NCI-H345 treated with DMSO at 0.1 percent for 48 hours (cell line): Measurements from ENCODE around the gene CD200R1L.

Source experiments
- DNase-seq: peaks from one replicate; lab custom pipeline; 2025; ENCODE audit not compliant: unreplicated experiment; lab: John Stamatoyannopoulos, UW

The CD200R1L gene

DNA sequence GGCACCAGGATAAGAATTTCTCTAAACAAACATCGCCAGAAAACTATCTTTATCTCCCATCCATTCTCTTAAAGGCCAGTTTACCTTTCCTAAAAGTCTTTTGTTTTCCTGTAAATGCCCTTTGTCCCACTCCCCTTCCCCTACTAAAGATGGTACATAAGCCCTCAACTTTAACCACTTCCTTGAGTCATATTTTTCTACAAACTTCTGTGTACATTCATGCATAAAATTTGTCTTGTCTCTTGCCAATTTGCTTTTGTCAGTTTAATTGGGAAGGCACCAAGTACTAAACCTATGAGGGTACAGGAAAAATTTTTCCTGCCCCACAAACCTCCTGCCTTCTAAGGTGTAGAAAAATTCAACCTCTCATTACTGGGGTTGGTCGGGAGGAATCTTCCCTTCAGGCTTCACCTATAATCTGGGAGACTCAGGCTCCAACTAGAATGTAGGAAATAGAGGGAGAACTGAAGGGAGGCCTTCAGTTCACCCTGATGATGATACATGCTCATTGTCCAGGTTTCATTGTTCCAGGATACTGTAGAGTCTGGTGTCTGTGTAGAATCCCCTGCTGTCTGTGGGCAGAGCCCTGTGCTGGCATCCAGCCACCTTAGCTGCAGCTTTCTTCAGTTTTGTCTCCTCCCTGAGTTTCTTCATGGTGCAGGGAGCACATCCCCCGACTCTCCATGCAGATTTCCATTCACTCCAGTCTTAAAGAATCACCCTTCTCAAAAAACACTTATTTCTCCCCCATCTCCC lies 53.2 kb downstream of the CD200R1L start:
- DNase-seq = no peak

DNA sequence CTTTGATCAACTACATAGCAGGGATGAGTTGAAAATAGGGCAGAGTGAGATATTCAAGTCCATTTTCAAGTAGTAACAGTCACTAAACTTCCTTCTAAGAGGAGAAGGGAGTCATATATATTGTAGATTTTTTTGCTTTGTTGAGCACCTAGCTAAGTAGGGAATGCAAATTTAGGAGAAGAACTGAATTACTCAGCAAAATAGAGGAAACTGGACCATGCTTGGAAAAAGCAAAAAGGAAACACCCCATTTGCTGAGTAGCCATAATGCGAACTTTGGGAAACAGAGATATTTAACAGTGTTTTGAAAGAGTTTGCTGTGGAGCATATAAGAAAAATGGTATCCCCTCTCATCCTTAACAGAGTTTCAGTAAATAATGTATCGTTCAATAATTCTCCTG lies 54.9 kb downstream of the CD200R1L start:
- DNase-seq = no peak

DNA sequence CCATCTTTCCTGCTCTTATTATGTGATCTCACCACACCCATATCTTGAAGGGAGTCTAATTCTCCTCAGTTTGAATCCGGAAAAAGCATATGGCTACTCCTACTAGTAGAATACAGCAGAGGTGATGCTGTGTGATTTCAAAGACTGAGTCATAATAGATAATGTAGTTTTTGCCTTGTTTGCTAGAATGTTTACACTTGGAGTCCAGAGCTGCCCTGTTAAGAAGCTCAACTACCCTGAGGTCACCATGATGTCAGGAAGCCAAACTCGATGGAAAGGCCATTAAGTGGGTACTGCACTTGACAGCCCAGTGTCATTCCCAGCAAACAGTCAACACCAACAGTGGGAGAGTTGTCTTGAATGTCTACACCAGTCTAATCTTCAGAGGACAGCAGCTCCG lies 56.9 kb downstream of the CD200R1L start:
- DNase-seq = no peak

DNA sequence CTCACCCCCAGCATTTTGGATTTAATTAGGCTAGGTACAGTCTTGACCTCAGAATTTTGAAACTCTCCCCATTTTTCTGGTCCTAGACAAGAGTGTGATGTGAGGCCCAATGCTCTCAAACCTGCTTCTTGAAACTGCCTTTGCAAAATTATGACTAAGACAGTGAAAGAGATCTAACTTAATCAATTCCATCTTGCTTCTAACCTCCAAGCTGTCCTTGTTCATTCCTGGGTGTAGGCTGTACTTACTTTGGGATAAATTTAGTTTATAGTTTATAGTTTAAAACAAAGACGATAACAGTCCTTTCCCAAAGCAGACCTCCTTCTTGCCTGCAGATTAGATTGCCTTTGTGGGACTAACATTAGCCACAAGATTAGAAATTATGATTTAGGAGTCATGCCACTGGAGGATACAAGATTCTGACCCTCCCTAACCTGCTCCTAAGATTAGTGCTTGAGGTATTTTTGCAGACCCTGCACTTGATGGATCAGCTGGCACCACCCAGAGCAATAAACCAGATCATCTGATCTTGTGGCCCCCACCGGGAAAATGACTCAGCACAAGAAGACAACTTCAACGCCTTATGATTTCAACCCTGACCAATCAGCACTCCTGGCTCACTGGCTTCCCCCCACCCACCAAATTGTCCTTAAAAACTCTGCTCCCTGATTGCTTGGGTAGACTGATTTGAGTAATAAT lies 59.6 kb downstream of the CD200R1L start:
- DNase-seq = no peak

DNA sequence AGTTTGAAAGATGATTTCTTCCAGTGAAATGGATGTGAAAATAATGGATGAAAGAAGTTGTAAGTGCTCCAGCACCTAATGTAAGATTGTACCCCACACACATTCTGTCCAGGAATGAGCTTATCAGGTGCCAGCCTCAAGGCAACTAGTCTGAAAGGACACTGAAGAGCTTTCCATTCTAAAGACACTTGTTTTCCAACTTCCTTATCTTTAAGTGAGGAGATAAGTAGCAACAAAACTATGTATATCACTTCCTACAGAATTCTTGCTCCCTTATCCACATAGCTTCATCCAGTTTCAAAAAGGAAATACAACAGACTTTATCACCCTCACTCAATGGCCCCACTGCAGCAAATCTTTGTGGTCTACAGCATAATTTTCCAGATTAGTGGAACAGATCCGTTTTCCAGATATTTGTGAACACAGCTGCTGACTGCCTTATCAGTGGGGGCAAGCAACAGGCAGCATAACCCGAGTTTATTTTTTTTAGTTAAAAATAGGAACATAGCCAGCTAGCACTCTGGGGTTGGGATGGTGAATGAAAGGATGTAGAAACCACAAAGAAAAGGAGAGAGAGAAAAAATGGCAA lies 60.6 kb downstream of the CD200R1L start:
- DNase-seq = no peak

DNA sequence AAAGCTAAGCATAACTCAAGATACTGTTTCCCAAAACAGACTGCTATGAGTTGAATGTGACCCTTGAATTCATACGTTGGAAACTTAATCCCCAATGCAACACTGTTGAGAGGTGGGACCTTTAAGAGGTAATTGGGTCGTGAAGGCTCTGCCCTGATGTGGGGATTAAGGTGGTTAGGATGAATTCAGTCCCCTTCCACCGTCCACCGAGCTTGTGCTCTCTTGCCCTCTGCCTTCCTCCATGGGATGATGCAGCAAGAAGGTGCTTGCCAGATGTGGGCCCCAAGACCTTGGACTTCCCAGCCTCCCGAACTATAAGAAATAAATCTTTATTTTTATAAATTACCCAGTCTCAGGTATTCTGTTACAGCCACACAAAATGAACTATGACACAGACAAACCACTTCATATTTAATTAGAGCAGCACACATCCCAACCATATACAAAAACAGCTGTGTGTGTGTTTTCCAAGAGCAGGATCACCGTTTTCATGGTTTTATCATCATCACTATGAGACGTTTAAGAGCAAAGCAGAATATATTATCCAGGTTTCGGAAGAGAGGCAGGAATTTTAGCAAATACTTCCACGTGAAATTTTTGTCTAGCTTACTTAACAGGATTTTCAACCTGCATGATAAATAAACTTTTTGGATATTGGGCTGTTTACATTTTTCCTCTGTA lies 61.2 kb downstream of the CD200R1L start:
- no peak for DNase-seq

DNA sequence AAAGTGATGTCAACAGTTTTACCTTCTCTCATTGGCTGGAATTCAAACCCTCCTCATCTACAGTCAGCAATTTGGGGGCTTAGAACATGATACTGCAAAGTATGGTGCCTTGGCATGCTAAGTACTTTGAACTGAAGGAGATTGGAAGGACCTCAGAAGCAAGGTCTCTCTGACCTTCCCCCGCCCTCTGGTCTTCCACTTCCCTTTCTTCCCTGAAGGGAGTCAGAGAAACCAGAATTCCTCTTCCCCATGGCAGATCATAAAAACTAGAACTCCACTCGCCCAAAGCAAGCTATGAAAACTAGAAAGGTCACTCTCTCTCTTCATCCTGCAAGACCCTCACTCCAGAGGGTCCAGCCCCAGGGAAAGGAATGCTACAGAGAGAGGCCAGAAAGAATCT lies 64.2 kb downstream of the CD200R1L start:
- DNase-seq = no peak

DNA sequence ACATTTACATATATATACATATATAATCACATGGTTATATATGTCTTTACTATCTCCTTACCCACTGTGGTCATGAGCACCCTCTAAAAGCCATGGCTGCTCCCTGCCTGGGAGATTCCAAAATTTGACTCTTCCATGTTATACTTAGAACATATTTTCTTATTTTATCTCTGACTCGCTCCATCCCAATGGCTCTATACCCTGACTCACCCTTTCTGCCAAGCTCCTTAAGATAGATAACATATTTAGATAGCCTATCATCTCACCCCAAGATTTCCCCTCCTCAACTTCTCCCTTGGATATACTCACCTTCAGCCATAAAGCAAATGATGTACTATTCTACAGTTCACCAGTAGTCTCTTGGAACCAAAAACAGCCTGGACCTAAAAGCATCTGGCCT lies 65.1 kb downstream of the CD200R1L start:
- no peak for DNase-seq

DNA sequence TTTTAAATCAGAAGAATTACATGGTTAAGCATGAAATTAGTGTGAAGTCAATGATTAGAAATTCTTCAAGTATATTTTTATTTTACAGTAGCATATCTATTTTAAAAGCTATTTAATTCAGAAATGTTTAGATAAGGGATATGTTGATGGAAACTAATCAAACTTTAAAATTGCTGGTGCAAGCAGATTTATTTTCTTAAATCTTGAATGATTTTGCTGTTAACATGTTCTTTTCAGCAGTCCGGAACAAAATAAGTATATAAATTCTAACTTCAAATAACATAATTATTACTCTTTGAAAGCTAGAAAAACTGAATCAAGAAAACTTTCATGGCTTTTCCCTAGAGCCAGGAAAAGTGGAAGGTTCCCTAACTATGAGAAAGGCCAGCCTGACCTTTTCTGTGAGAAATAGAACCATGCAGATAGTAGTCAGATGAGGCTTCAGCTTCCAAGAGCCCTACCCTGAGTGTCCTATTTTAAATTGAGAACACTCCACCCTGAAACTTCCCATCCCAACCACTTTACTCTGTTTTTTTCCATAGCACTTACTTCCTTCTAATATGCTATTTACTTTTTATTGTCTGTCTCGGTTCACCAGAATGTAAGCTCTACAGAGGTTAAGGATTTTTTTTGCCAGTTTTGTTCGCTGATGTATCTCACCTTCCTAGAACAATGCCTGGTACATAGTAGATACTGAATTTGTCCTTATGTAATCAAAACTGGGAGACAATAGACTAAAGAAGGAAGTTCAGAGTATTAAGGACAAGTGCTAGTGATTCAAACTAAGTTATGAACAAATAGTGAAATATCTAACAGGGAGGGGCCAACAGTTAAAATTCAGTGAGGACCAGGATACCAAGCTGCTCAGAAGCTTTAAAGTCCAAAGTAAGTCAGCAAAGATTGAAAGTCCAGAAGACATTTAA lies 66.8 kb downstream of the CD200R1L start:
- no peak for DNase-seq

DNA sequence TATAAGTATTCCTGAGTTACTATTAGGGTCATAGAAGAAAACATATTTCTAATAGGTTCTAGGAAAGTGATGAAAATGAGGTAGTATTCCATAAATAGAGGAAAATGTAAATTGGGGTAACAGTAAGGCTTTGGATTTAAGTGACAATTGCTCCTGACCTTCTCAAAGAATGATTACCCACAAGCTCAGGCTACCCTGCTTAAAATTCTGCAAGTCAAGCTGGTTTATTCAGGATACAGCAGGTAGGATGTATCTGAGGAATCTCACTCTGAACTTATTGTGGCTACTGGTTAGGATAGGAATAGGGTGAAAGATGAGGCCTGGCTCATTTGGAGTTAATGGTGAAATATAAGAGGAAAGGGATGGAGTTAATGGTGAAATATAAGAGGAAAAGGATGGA lies 67.7 kb downstream of the CD200R1L start:
- DNase-seq = no peak

DNA sequence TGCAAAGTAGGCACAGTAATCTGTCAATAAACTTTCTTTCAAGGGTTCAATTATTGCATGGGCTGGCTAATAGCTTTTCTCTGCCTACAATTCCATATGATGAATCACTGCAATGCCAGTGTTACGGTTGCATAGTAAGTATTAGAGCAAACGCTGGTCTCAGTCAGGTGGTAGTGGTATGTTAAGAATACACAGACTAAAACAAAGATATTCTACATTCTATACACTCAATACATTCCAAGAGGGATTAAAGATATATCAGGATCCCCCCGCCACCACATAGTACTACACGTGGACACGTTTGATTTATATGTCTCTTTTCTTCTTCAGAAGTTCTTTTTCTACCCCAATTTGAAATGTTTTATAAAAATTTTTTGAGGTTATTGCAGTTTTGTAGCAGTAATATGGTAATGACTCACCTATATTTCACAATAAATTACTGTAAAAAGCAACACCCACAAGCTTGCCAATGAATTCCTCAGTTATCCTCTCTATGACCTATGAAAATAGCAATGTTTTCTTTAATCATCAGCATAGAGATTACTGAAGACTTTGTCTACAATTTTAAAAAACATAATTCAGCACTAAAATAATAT lies 68.2 kb downstream of the CD200R1L start:
- no peak for DNase-seq

DNA sequence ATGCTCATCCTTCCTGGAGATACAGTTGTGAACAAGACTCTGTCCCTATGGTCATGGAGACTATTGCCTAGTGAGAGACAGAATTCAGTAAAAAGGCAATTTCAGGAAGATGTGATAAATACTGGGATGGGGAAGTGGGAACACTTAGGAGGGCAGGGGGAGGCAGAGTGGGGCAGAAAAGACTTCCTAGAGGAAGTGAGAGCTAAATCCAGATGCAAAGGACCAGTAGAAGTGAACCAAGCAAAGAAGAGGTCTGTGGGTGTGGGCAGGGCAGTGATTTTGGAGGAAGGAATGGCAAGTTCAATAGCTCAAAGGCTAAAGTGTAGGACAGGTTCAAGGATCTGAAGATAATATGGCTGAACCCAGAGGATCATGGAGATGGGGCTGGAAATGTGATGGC lies 68.9 kb downstream of the CD200R1L start:
- DNase-seq = no peak

DNA sequence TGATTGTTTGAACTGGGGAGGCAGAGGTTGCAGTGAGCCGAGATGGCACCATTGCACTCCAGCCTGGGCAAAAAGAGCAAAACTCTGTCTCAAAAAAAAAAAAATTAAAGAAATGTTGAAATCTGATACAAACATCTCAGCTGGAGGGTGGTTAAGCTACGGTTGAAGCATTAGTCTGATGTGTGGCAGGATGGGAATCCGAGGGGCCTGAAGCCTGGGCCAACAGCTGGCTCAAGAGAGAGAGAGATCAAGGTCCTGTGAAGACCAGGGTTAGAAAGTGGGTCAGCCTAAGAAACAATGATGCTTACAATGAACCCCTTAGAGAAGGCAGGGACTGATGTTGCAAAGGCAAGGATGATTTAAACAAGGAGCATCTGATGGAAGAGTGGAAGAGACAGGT lies 69.8 kb downstream of the CD200R1L start:
- no peak for DNase-seq

DNA sequence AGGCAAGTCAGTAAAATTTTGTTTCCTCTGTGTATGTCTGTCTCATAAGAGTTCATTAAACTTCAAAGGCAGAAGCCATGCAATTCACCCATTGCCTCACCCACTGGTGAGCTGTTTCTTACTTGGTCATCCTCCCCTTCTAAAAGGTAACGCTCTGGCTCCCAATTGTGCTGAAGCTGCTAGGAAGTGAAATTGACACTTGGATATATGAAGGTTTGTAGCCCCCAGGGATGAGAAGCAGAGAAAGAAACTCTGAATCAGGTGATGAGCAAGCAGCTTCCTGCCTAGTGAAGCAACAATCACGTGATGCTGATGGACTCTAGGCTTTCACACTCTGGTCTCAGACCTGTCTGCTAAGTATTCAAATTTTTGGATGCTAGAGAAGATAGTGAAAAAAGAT lies 70.7 kb downstream of the CD200R1L start:
- no peak for DNase-seq

DNA sequence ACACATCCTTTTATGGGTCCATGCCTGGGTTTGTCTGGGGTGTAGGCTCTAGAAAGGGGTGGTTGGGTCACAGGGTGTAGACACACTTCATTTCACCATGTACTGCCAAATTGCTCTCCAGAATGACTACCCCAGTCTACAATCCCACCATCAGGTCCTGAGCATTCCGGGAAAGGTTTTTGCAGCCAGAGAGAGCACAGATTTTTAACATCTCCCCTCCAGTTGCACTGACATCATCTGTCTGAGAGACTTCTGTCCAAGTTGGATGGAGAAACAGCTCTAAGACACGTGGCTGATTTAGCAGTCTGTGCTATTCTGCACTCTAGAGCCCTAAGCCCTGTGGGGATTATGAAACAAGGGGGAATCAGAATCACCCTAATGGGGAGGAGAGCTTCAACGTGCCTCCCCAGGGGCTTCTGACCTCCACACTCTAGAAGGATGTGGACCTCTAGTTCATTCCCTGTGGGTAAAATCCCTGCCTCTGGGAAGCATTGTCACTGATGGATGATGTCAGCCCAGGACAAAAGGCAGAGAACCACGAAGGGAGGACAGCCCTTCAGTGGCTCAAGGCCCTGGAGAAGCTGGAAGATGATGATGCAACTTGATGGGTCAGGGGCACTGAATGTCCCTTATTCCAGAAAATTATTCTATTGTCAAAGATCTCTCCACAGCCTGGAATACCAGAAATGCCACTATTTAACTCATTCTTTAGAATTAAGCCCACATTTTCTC lies 71.5 kb downstream of the CD200R1L start:
- DNase-seq = no peak

DNA sequence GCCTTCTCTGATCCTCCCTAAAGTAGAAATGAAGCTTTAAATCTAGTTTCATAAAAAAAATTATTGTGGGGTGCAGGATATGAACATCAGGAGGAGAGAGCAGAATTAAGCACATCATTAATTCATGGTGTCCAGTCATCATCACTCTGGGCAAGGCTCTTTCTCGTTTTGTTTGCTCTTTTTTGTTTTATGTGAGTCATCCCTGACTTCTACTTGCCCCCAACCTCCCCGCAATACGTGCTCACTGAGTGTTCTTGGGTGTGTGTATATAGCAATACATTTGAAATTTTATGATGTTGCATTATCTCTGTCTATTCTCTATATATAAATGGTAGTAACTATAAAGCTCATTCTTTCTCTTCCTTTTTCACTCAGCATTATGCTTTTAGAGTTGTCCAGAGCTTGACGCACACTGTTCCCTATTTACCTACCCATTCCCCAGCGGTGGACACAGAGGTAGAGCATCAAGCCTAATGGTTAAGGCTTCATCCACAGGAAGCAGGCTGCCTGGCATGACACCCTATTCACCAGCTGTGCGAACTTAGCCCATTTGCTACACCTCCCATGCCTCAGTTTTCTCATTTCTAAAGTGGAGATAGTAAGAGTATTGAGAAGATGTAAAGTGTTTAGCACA lies 72.3 kb downstream of the CD200R1L start:
- no peak for DNase-seq

DNA sequence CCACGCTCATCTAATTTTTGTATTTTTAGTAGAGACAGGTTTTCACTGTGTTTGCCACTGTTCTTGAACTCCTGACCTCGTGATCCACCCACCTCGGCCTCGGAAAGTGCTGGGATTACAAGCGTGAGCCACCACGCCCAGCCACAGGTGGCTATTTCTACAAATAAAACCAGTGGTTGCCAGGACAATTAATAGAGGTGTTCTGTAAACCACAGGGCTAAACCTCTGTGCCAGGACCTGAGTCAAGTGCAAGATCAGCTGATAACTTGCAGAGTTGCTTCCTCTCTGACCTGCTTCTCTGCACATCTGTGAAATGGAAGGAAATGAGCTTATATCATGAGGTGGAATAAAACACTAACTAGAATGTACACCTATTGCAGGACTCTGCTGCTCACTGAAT lies 72.8 kb downstream of the CD200R1L start:
- no peak for DNase-seq

DNA sequence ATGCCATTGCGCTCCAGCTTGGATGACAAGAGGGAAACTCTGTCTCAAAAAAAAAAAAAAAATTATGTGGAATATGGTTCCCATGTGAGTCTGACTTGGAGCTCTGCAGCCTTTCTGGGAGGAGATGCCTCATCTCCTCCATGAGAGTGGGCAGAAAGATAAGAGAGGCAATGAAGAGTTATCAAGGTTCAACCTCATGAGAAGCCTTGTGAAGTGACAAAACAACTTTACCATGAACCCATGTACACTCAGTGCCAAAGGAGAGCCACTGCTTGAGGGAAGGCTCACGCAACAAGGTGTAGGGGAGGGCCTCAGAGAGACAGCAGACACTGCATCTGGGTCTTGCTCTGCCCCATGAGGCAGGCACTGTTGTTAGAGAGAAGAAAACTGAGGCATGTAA lies 75.7 kb downstream of the CD200R1L start:
- DNase-seq = no peak

DNA sequence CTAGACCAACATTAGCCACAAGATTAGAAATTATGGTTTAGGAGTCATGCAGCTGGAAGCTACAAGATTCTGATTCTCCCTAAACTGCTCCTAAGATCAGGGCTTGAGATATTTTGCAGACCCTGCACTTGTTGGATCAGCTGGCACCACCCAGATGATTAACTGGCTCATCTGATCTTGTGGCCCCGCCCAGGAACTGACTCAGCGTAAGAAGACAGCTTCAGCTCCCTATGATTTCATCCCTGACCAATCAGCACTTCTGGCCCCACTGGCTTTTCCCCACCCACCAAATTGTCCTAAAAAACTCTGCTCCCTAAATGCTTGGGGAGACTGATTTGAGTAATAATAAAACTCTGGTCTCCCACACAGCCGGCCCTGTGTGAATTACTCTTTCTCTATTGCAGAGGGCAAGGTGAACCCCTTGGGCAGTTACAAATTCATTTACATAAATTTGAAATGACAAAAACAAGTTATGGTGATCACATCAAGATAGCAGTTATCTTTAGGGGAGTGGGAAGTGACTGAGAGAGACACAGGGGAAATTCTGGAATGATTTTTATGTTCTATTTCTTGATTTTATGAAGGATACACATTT lies 76.5 kb downstream of the CD200R1L start:
- no peak for DNase-seq
